DND-41 (cell line): ENCODE measurements around the gene PDE4D.
A peak's percentile ranks its signal among the peaks of the same experiment; 100 is the strongest.
"Not testable (repeated sequence)": the region's sequence is repeated elsewhere in the genome, so short reads cannot be mapped to it uniquely, and the experiment has no call there.

Experiments
- ATAC-seq: fragments of 200-7000 bp; cut with Tn5 transposase; 3 replicates; pipeline ENCODE4 v1.9.1; 2021; ENCODE audit warnings: low read depth; ENCODE audit not compliant: insufficient read depth
- DNase-seq: peaks from one replicate; pipeline ENCODE4 v3.0.0-alpha.2; 2020
- H2AFZ ChIP-seq: 2 replicates; pipeline ENCODE4 v1.6.0; 2012; ENCODE audit warnings: low read depth, low read length
- H3K27ac ChIP-seq: 2 replicates; pipeline ENCODE4 v1.5.1; 2012; ENCODE audit warnings: low read length, inconsistent platforms
- H3K27me3 ChIP-seq: fragments of 200-600 bp; sonication (generic); 2 replicates; pipeline ENCODE4 v1.6.0; 2012; ENCODE audit warnings: low read length, mild to moderate bottlenecking, inconsistent platforms; ENCODE audit not compliant: insufficient read depth, poor library complexity
- H3K36me3 ChIP-seq: 2 replicates; pipeline ENCODE4 v1.5.1; 2012; ENCODE audit warnings: low read length, inconsistent platforms; ENCODE audit not compliant: insufficient read depth
- H3K4me1 ChIP-seq: 2 replicates; pipeline ENCODE4 v1.5.1; 2012; ENCODE audit warnings: mild to moderate bottlenecking, low read length; ENCODE audit not compliant: insufficient read depth
- H3K4me2 ChIP-seq: 2 replicates; pipeline ENCODE4 v1.6.0; 2012; ENCODE audit warnings: mild to moderate bottlenecking, moderate library complexity, low read length, inconsistent platforms; ENCODE audit not compliant: insufficient read depth
- H3K4me3 ChIP-seq, 2 experiments: fragments of 200-600 bp in 1 of 2; shearing (Covaris generic) in 1 of 2; 2 replicates each; pipeline ENCODE4 v1.5.1; 2012 to 2016; ENCODE audit warnings: inconsistent platforms in 2 of 2, low read length in 2 of 2, mild to moderate bottlenecking in 2 of 2, low read depth in 1 of 2, moderate library complexity in 1 of 2
- H3K79me2 ChIP-seq: 2 replicates; pipeline ENCODE4 v1.6.0; 2012; ENCODE audit warnings: low read length, inconsistent platforms; ENCODE audit not compliant: insufficient read depth
- H3K9ac ChIP-seq: 2 replicates; pipeline ENCODE4 v1.6.0; 2012; ENCODE audit warnings: low read depth, mild to moderate bottlenecking, inconsistent platforms, low read length, moderate library complexity
- H3K9me3 ChIP-seq: 2 replicates; pipeline ENCODE4 v1.5.1; 2012; ENCODE audit warnings: low read length, moderate library complexity, mild to moderate bottlenecking, inconsistent platforms; ENCODE audit not compliant: insufficient read depth, severe bottlenecking
- H4K20me1 ChIP-seq: 2 replicates; pipeline ENCODE4 v1.6.0; 2012; ENCODE audit warnings: low read length; ENCODE audit not compliant: insufficient read depth
- CTCF ChIP-seq: IDR thresholded peaks from 2 replicates; pipeline ENCODE4 v1.5.1; 2012; ENCODE audit warnings: borderline replicate concordance, low read length, moderate library complexity, mild to moderate bottlenecking; ENCODE audit not compliant: poor library complexity, severe bottlenecking; ENCODE audit errors: extremely low read depth
- EZH2 ChIP-seq: IDR thresholded peaks from 3 replicates; pipeline ENCODE4 v1.6.1; 2012; ENCODE audit warnings: borderline replicate concordance, low read depth, mild to moderate bottlenecking, moderate library complexity, low read length, inconsistent platforms; ENCODE audit not compliant: severe bottlenecking

PDE4D gene

DNA sequence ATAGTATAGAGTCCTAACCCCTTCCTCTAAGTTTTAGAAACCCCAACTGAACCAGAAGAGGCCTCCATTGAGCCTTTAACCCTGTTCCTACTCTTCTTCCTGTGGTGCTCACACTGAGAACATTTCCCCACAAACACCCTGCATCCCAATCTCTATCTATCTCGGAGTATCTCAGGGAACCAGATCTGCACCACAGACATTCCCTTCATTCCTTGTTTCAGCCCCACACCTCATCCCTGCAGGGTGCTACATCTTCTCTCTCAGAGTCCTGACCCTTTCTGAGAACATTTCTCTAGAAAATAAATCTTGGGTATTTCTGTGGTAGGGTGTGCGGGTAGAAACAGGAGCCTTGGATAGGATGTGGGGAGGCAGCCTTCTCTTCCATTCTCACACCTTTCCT is 507.8 kb downstream of the PDE4D start:
- ATAC-seq (no peak), DNase-seq (no peak)
- Histone ChIP-seq H3K4me1 (no peaks in the 10 kb centered on the region), H2AFZ (no peak overlapping the region), H3K36me3 (no peaks in the 10 kb centered on the region), H3K27ac (no peak overlapping the region), H3K27me3 (no peaks in the 10 kb centered on the region), H3K9ac (no peak overlapping the region), H3K4me3 (no peak overlapping the region), H3K79me2 (no peaks in the 10 kb centered on the region), H3K4me2 (no peak overlapping the region), H3K9me3 (no peaks in the 10 kb centered on the region), H4K20me1 (no peaks in the 10 kb centered on the region)
- TF ChIP-seq CTCF = no peak
- TF ChIP-seq EZH2 = no peak

- Histone ChIP-seq H3K4me3 (no peak overlapping the region), H3K27ac (no peak overlapping the region), H3K9ac (no peak overlapping the region), H3K27me3 (no peaks in the 10 kb centered on the region), H4K20me1 (no peaks in the 10 kb centered on the region), H3K36me3 (no peaks in the 10 kb centered on the region), H3K9me3 (no peaks in the 10 kb centered on the region), H3K4me1 (no peaks in the 10 kb centered on the region), H3K4me2 (no peak overlapping the region), H2AFZ (no peak overlapping the region), H3K79me2 (no peaks in the 10 kb centered on the region)
- DNase-seq (no peak), ATAC-seq (peak; percentile 65)
- TF ChIP-seq EZH2 (no peak), CTCF (peak; percentile 65)
These were observed 513.1 kb downstream of the PDE4D start for GRCh38 chr5:59380350-59380951.

- H3K27me3 ChIP-seq, H3K36me3 ChIP-seq, H3K4me1 ChIP-seq, H3K4me2 ChIP-seq, ATAC-seq, H3K9ac ChIP-seq, H3K9me3 ChIP-seq, H3K4me3 ChIP-seq, H2AFZ ChIP-seq, H4K20me1 ChIP-seq, DNase-seq, H3K79me2 ChIP-seq, H3K27ac ChIP-seq: not testable (repeated sequence)
These were observed 519.5 kb downstream of the PDE4D start for GRCh38 chr5:59374036-59374435.

DNA sequence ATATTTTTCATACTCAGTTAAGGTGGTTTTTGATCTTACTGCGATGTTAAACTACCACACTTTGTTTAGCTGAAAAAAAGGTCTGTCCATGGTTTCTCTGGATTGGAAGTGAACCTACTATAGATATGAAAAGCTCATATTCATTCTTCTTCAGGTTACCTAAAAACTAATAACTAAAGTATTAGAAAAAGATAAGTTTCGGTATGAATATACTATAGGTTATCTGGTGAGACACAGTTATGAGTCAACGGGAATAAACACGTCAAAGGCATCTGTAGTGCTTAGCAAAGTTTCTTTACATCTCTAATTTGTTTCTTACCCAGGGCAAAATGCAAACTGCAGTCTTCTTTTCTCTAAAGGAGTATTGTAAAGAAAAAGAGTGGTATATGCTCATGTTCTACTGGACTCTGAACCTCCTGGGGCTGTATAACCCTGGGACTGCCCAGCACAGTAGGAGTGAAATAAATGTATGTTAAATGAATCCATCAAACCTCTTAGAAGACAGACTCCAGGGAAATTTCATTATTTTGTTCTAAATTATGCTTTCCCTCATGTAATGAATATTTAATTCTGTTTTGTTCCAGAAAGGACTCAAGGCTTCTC is 521.9 kb downstream of the PDE4D start:
- peaks cover 3% of the 10 kb centered on the region for H3K9me3 ChIP-seq
- H3K4me2 ChIP-seq = no peak overlapping the region
- no peak for ATAC-seq
- no peaks in the 10 kb centered on the region for H3K79me2 ChIP-seq
- H3K36me3 ChIP-seq = no peaks in the 10 kb centered on the region
- no peak overlapping the region for H3K27ac ChIP-seq
- TF ChIP-seq CTCF (no peak), EZH2 (no peak)
- no peak overlapping the region for H2AFZ ChIP-seq
- H3K9ac ChIP-seq = no peak overlapping the region
- H3K27me3 ChIP-seq = no peaks in the 10 kb centered on the region
- no peaks in the 10 kb centered on the region for H3K4me1 ChIP-seq
- DNase-seq = no peak
- no peak overlapping the region for H3K4me3 ChIP-seq
- no peaks in the 10 kb centered on the region for H4K20me1 ChIP-seq
